Measurements from ENCODE around the gene BCAS3. TPM values are rescaled to one million over a fixed set of nuclear protein-coding genes. Genes with fewer than 3 reads are reported as not detected.

BCAS3 gene
- total RNA-seq, 1 donor from 2014 or later = 38.1 TPM

DNA sequence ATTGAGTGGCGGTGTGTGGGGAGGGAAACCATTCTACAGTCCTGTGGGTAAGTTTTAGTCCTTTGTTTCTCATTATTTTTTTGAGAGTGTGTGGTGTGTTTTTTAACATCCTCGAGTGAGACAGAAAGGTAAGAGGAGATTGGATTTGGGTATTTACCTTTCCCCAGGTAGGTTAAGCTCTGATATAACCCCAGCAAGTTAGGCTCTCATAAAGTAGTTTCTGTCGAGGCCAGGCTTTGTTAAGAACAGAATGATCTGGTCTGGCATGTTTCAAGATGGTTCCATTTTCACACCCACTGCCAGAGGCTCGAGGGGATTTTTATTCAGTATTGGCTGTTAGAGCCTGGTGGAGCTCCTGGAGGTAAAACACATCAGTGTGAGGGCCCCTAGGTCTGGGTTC is 62.9 kb downstream of the BCAS3 start:
- no peak overlapping the region for H3K4me3 Mint-ChIP-seq (ENCODE audit: unreplicated experiment)
- no peaks in the 10 kb centered on the region for H3K36me3 Mint-ChIP-seq (ENCODE audit: low read depth, unreplicated experiment)
- no peak for DNase-seq (ENCODE audit: low spot score)
- peaks cover 9% of the 10 kb centered on the region for H3K4me1 Mint-ChIP-seq (ENCODE audit: unreplicated experiment)
- no peaks in the 10 kb centered on the region for H3K9me3 Mint-ChIP-seq (ENCODE audit: unreplicated experiment)
- peaks cover 4% of the 10 kb centered on the region for H3K27me3 Mint-ChIP-seq (ENCODE audit: unreplicated experiment)
- no peak overlapping the region for H3K27ac Mint-ChIP-seq (ENCODE audit: unreplicated experiment)
- TF ChIP-seq, protein P1, sequence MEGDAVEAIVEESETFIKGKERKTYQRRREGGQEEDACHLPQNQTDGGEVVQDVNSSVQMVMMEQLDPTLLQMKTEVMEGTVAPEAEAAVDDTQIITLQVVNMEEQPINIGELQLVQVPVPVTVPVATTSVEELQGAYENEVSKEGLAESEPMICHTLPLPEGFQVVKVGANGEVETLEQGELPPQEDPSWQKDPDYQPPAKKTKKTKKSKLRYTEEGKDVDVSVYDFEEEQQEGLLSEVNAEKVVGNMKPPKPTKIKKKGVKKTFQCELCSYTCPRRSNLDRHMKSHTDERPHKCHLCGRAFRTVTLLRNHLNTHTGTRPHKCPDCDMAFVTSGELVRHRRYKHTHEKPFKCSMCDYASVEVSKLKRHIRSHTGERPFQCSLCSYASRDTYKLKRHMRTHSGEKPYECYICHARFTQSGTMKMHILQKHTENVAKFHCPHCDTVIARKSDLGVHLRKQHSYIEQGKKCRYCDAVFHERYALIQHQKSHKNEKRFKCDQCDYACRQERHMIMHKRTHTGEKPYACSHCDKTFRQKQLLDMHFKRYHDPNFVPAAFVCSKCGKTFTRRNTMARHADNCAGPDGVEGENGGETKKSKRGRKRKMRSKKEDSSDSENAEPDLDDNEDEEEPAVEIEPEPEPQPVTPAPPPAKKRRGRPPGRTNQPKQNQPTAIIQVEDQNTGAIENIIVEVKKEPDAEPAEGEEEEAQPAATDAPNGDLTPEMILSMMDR (IDR thresholded peaks at IDR 0.05; ENCODE audit: unreplicated experiment) = no peak

DNA sequence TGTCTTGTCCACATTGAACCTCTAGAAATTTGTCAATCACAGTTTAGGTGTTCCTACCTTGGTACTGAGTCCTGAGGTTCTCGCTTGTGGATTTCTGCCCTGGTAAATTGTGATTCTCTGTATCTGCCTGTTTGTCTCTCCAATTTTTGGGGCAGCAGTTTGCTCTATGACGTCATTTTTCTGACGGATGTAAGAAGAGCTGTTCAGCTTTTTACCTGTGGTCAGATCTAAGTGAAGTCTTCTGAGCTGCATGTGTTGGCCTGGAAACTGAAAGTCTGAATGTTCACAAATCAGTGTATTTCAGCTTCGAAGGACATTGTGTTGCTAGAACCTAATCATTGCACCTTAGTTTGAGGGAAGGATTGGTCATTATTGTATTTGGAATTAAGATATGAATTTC is 63.4 kb downstream of the BCAS3 start:
- H3K36me3 Mint-ChIP-seq (ENCODE audit: low read depth, unreplicated experiment) = no peaks in the 10 kb centered on the region
- DNase-seq (ENCODE audit: low spot score) = no peak
- peaks cover 4% of the 10 kb centered on the region for H3K27me3 Mint-ChIP-seq (ENCODE audit: unreplicated experiment)
- no peak overlapping the region for H3K4me3 Mint-ChIP-seq (ENCODE audit: unreplicated experiment)
- H3K4me1 Mint-ChIP-seq (ENCODE audit: unreplicated experiment) = peaks cover 9% of the 10 kb centered on the region
- H3K9me3 Mint-ChIP-seq (ENCODE audit: unreplicated experiment) = no peaks in the 10 kb centered on the region
- TF ChIP-seq, protein P1 (IDR thresholded peaks at IDR 0.05; ENCODE audit: unreplicated experiment) = no peak
- H3K27ac Mint-ChIP-seq (ENCODE audit: unreplicated experiment) = no peak overlapping the region

DNA sequence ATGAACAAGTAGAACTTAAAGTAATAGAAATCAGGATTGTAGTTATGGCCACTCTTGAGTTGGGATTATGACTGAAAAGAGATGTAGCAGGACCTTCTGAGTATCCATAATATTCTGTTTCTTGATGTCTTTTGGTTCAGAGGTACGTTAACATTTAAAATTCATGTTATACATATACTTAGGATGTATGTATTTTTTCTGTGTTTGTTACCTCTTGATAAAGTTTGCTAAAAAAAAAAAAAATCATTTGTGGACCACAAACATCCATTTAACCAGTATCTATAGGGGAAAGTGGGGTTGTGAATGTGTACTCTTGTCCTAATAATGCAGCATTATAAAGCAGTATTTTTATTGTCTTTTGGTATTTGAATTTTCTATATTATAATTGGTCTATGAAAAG is 65.6 kb downstream of the BCAS3 start:
- Mint-ChIP-seq H3K36me3 (ENCODE audit: low read depth, unreplicated experiment) (no peaks in the 10 kb centered on the region), H3K4me3 (ENCODE audit: unreplicated experiment) (no peak overlapping the region), H3K27ac (ENCODE audit: unreplicated experiment) (no peak overlapping the region), H3K9me3 (ENCODE audit: unreplicated experiment) (no peaks in the 10 kb centered on the region), H3K4me1 (ENCODE audit: unreplicated experiment) (peaks cover 16% of the 10 kb centered on the region), H3K27me3 (ENCODE audit: unreplicated experiment) (peaks cover 5% of the 10 kb centered on the region)
- no peak for DNase-seq (ENCODE audit: low spot score)
- TF ChIP-seq, protein P1 (IDR thresholded peaks at IDR 0.05; ENCODE audit: unreplicated experiment) = no peak

DNA sequence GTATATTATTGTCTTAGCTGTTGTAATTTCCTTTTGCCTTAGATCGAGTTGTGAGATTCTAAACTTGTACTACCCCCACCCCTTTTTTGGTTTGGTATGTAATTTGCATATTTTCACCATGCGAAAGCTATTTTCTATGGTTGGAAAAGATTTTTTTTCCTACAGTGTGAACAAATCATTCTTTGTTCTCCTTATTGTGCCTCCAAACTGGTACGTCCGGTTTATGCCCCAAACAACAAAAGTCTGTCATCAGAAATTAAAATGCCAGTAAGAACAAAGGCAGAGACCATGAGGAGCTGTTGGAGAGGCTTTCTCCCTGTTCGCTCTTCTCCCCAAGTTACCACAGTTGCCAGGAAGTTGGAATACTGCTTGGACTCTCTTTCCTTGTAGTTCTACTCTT is 66.1 kb downstream of the BCAS3 start:
- no peak for DNase-seq (ENCODE audit: low spot score)
- H3K27me3 Mint-ChIP-seq (ENCODE audit: unreplicated experiment) = peaks cover 3% of the 10 kb centered on the region

DNA sequence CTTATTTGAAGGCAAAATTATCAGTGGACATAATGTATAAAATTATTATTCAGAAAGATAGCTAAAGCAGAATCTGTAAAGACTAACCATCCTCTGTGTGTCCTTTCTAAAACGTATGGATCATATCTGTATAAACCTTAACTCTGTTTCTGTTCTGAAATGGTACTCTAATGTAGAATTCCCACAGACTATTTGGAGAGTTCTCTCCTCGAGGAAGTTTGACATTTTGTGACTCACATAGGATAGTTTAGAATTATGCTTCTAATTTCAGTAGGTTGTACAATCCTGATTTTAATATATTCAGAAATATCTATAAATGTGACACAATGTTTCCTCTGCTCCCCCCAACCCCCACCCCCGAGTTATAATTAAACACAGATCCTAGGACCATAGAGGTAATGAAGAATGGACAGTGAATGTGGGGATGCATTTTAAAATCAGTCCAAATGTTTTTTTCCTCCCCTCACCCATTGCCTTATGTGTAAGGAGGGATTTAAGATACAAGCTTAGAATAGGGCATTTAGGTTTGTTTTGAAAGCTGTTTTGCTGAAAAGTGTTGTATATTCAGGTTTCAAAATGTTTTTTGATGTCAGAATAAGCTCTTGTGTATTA is 66.8 kb downstream of the BCAS3 start:
- Mint-ChIP-seq H3K27ac (ENCODE audit: unreplicated experiment) (peak overlapping the region; percentile 33), H3K27me3 (ENCODE audit: unreplicated experiment) (peaks cover 3% of the 10 kb centered on the region), H3K4me1 (ENCODE audit: unreplicated experiment) (peaks cover 17% of the 10 kb centered on the region), H3K4me3 (ENCODE audit: unreplicated experiment) (no peak overlapping the region), H3K36me3 (ENCODE audit: low read depth, unreplicated experiment) (no peaks in the 10 kb centered on the region), H3K9me3 (ENCODE audit: unreplicated experiment) (no peaks in the 10 kb centered on the region)
- TF ChIP-seq, protein P1 (IDR thresholded peaks at IDR 0.05; ENCODE audit: unreplicated experiment) = no peak
- no peak for DNase-seq (ENCODE audit: low spot score)

More for the DNA sequence above, 66.1 kb downstream of the BCAS3 start:
- no peak overlapping the region for H3K4me3 Mint-ChIP-seq (ENCODE audit: unreplicated experiment)
- H3K36me3 Mint-ChIP-seq (ENCODE audit: low read depth, unreplicated experiment) = no peaks in the 10 kb centered on the region
- no peaks in the 10 kb centered on the region for H3K9me3 Mint-ChIP-seq (ENCODE audit: unreplicated experiment)
- peaks cover 17% of the 10 kb centered on the region for H3K4me1 Mint-ChIP-seq (ENCODE audit: unreplicated experiment)
- TF ChIP-seq, protein P1 (IDR thresholded peaks at IDR 0.05; ENCODE audit: unreplicated experiment) = no peak
- H3K27ac Mint-ChIP-seq (ENCODE audit: unreplicated experiment) = peak overlapping the region; percentile 33
